Loucy (cell line): ENCODE measurements around the gene NCR2.

Source experiments
- CTCF ChIP-seq: fragments of 200-600 bp; sonication (generic); conservative IDR thresholded peaks from 2 replicates; pipeline ENCODE4 v1.5.1; 2014; ENCODE audit warnings: mild to moderate bottlenecking, antibody characterized with exemption, low read length
- EZH2phosphoT487 ChIP-seq: fragments of 200-600 bp; IDR thresholded peaks from 2 replicates; pipeline ENCODE4 v1.6.1; 2018; ENCODE audit warnings: antibody characterized with exemption, mild to moderate bottlenecking, moderate library complexity, borderline replicate concordance

- peak; percentile 49 for TF ChIP-seq CTCF
- TF ChIP-seq EZH2phosphoT487: no peak
These were observed 36.1 kb downstream of the NCR2 start for GRCh38 chr6:41371461-41371991.
